Embryonic facial prominence (tissue), 1 donor: Measurements from ENCODE around the gene KSR2.
"Not testable (repeated sequence)": the region's sequence is repeated elsewhere in the genome, so short reads cannot be mapped to it uniquely, and the experiment has no call there.

Source experiments
- DNase-seq: peaks from one replicate; pipeline ENCODE4 v3.0.0-alpha.2; 2016; ENCODE audit errors: extremely low spot score

Gene KSR2

GRCh38 chr12:117821480-117822175 lies 147.2 kb downstream of the KSR2 start:
- no peak for DNase-seq

- DNase-seq: no peak
These were observed 148.4 kb downstream of the KSR2 start for GRCh38 chr12:117820216-117820907.

- DNase-seq: no peak
These were observed 149.6 kb downstream of the KSR2 start for GRCh38 chr12:117819160-117819559.

- no peak for DNase-seq
These were observed 150.4 kb downstream of the KSR2 start for GRCh38 chr12:117818400-117818799.

GRCh38 chr12:117809509-117809908 lies 159.3 kb downstream of the KSR2 start:
- no peak for DNase-seq

- no peak for DNase-seq
These were observed 160.8 kb downstream of the KSR2 start for GRCh38 chr12:117807946-117808345.

- DNase-seq: no peak
These were observed 161.4 kb downstream of the KSR2 start for GRCh38 chr12:117807355-117807754.

- DNase-seq: no peak
These were observed 162.9 kb downstream of the KSR2 start for GRCh38 chr12:117805865-117806264.

- DNase-seq: no peak
These were observed 165.8 kb downstream of the KSR2 start for GRCh38 chr12:117803001-117803400.

- DNase-seq: not testable (repeated sequence)
These were observed 168.1 kb downstream of the KSR2 start for GRCh38 chr12:117800711-117801110.

- DNase-seq: no peak
These were observed 171.6 kb downstream of the KSR2 start for GRCh38 chr12:117797202-117797601.

GRCh38 chr12:117792877-117793424 lies 175.8 kb downstream of the KSR2 start:
- DNase-seq: no peak

- DNase-seq: no peak
These were observed 176.3 kb downstream of the KSR2 start for GRCh38 chr12:117792471-117792870.

GRCh38 chr12:117790948-117791347 lies 177.8 kb downstream of the KSR2 start:
- no peak for DNase-seq

GRCh38 chr12:117790198-117790597 lies 178.6 kb downstream of the KSR2 start:
- DNase-seq: no peak

- DNase-seq: no peak
These were observed 179.4 kb downstream of the KSR2 start for GRCh38 chr12:117789195-117789912.

- no peak for DNase-seq
These were observed 190.1 kb downstream of the KSR2 start for GRCh38 chr12:117778656-117779055.

- no peak for DNase-seq
These were observed 193.6 kb downstream of the KSR2 start for GRCh38 chr12:117774941-117775775.

GRCh38 chr12:117768860-117769259 lies 199.9 kb downstream of the KSR2 start:
- DNase-seq: no peak

- no peak for DNase-seq
These were observed 202.8 kb downstream of the KSR2 start for GRCh38 chr12:117766008-117766407.

- no peak for DNase-seq
These were observed 206.6 kb downstream of the KSR2 start for GRCh38 chr12:117762143-117762542.
